NCI-H345 treated with DMSO at 0.1 percent for 48 hours (cell line): Measurements from ENCODE around the gene GALNT6.
A peak's percentile ranks its signal among the peaks of the same experiment; 100 is the strongest.

Experiments
- DNase-seq: peaks from one replicate; lab custom pipeline; 2025; ENCODE audit not compliant: unreplicated experiment; lab: John Stamatoyannopoulos, UW

The GALNT6 gene, protein sequence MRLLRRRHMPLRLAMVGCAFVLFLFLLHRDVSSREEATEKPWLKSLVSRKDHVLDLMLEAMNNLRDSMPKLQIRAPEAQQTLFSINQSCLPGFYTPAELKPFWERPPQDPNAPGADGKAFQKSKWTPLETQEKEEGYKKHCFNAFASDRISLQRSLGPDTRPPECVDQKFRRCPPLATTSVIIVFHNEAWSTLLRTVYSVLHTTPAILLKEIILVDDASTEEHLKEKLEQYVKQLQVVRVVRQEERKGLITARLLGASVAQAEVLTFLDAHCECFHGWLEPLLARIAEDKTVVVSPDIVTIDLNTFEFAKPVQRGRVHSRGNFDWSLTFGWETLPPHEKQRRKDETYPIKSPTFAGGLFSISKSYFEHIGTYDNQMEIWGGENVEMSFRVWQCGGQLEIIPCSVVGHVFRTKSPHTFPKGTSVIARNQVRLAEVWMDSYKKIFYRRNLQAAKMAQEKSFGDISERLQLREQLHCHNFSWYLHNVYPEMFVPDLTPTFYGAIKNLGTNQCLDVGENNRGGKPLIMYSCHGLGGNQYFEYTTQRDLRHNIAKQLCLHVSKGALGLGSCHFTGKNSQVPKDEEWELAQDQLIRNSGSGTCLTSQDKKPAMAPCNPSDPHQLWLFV

GRCh38 chr12:51391283-51392123, at the start of gene GALNT6:
TSS of gene GALNT6 (minus strand) at chr12:51391406. CDS start at chr12:51379781, 11,625 bp downstream.
- DNase-seq: no peak

- no peak for DNase-seq
These were observed 48.1 kb upstream of the GALNT6 start for GRCh38 chr12:51439330-51439729.

- DNase-seq: no peak
These were observed 46.2 kb upstream of the GALNT6 start for GRCh38 chr12:51437431-51437830.

DNA sequence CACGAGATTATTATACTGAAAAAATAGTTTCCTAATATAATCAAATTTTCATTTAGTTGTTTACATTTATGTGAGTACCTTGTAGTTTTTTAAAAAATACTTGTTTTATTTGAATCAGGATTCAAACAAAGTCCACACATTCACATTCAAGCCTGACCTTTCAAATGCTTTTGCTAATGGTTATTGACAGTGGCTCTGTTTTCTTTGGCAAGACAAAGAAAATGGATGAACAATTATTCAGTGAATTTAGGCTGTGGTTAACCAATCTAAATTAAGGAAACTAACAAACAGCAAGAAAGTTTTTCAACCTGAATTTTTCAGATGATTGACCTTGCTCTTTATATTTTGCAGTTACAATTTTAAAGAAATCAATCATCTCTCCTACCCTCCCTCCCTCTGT, 43.1 kb upstream of the GALNT6 start:
- DNase-seq: no peak

DNA sequence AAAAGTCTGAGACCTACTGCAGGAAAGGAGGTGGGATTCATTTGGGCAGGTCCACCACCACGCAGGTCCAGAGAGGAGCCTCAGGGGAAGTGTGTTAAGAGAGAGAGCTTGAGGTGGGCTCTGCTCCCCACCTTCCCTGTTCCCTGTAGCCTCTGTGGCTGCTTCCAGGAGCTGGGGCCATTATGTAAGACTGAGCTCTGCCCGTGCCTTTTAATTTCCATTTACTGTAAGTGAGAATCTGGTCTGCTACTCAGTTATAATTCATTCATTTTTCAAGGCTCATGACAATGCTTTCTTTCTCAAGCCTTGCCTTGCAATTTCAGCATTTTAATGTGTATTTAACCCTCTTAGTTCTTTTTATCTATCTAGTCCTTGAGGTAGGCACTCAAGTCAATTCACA, 41.7 kb upstream of the GALNT6 start:
- no peak for DNase-seq

- DNase-seq: peak; percentile 50
These were observed 39.1 kb upstream of the GALNT6 start for GRCh38 chr12:51430196-51430895.

- no peak for DNase-seq
These were observed 38.5 kb upstream of the GALNT6 start for GRCh38 chr12:51429700-51430099.

- no peak for DNase-seq
These were observed 37.0 kb upstream of the GALNT6 start for GRCh38 chr12:51428256-51428655.

- peak; percentile 86 for DNase-seq
These were observed 33.7 kb upstream of the GALNT6 start, which contains the start of gene SLC4A8 for GRCh38 chr12:51424662-51425539. TSS of gene SLC4A8 (plus strand) at chr12:51424831. CDS start at chr12:51424988, 157 bp downstream.

GRCh38 chr12:51424094-51424661, 33.0 kb upstream of the GALNT6 start:
- no peak for DNase-seq

GRCh38 chr12:51421266-51421884, 30.2 kb upstream of the GALNT6 start:
- DNase-seq: peak; percentile 55

DNA sequence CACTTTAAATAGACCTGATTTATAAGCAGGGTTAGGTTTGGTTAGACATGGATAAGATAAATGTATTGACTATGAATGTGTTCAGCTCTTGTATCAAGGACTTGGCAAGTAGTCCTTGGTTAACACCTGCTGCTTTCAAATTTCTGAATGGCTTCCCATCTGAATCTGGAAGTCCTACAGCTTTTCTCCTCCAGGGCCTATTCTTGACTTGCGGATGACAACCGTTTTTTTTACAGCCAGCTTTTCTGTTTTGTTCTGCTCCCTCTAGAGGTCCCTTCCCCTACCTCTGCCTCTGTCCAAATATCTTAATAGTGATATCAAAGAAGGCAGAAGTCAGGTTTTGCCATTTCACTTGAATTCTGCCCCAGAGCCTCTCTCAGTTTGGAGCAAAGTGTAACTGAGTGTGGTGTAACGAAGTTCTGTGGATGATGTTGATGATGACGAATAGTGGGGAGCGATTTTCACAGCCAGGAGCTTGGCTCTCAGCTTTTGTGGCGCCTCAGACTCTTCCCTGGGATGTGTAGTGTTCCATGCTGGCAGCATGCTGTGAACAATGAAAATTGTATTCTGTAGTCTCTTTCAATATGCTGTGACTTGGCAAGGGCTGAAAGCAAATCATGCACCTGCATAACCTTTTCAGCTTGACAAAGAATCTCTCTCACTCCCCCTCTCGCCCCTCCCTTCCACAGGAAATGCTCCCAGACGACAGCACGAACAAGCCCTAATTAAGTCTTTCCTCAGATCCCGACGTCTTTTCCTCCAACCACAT, 28.4 kb upstream of the GALNT6 start:
- peak; percentile 93 for DNase-seq

GRCh38 chr12:51417826-51418225, 26.6 kb upstream of the GALNT6 start:
- no peak for DNase-seq

DNA sequence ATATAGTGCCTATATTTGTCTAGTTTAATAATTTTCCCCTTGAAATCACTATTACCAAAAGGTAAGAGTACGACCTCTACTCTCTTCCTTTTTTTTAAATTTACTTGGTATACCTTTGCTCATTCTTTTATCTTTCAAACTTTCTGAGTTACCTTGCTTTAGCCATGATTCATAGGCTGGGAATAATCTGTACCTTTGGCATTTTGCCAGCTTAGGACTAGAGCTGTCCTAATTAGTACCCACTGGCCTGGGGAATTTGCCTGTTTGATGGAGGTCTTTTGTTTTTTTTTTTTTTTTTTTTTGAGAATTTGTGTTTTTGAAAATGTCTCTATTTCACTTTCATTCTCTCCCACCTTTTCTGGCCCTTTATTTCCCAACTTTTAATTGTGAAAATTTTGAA, 24.7 kb upstream of the GALNT6 start:
- no peak for DNase-seq

GRCh38 chr12:51413791-51414190, 22.6 kb upstream of the GALNT6 start:
- no peak for DNase-seq

DNA sequence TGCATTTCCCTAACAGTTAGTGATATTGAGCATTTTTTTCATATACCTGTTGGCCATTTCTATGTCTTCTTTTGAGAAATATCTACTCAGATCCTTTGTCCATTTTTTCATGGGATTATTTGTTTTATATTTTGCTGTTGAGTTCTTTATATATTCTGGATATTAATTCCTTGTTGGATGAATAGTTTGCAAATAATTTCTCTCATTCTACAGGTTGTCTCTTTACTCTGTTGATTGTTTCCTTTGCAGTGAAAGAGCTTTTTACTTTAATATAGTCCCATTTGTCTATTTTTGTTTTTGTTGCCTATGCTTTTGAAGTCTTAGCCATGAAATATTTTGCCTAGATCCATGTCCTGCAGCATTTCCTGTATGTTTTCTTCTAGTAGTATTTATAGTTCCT, 21.9 kb upstream of the GALNT6 start:
- no peak for DNase-seq

GRCh38 chr12:51409846-51410245, 18.6 kb upstream of the GALNT6 start:
- DNase-seq: no peak

DNA sequence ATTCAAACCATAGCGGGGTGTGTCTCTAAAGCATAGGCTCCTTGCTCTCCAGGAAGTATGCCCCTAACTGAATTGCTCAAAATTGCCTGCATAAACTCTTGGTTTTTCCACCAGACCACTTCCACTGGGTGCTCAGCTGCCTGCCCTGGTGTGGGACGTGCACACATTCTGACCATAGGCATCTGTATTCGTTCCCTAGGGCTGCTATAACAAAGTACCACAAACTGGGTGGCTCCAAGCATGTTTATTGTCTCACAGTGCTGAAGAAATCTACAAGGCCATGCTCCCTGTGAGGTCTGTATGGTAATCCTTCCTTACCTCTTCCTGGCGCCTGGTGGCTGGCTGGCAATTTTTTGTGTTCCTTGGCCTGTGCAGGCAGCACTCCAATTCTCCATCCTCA, 16.4 kb upstream of the GALNT6 start:
- DNase-seq: no peak
